Measurements from ENCODE around the gene WASF3.

Gene WASF3

DNA sequence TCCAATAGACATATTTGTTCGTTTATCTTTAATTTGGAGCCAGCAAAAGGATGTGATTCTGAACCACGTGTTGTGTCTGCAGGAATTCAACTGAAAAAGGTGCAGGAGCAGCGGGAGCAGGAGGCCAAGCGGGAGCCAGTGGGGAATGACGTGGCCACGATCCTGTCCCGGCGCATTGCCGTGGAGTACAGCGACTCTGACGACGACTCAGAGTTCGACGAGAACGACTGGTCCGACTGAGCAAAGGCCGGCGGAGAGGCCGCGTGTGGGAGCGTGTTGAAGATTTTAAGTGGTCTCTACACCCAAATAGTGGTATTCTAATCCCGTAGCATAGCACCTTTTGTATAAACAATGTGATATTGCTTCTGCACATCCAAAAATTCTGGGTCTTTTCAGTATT, 128.1 kb downstream of the WASF3 start:
- no peak for DNase-seq (ENCODE audit: low read depth)

DNA sequence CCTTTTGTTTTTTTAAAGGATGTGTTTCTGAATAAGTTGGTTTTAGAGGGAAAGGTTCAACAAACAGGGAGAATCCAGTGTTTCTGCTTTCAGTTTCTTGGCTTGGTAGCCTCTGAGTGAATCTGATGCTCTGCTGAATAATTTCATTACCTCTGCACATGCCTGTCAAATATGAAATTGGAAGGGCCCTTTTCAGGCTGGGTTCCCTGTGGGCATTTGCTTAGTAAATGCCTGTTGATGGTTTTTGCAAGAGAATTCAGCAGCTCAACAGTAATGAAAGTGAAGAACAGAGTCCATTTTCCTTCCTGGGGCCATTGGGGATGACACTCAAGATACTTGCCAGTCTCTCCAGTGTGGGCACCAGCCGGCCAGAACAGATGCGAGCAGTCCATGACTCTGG, 128.8 kb downstream of the WASF3 start:
- no peak for DNase-seq (ENCODE audit: low read depth)

DNA sequence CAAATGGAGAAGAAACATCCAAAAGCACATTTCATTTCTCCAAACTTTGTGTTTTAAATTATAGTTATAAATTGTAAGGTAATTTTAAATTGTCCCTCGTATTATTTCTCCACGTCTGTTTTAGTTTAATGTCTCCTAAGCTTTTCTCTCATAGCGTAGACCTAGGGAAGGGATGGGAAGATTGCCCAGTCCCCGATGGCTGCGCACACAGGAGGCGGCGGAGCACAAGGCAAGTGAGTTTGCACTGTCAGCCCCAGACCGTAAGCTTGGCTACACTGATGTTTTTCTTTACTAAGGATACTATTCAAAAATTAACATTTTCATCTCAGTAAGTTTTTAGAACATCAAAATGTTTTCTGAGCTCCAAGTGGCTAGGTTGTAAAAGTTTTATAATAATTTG, 130.8 kb downstream of the WASF3 start:
- DNase-seq (ENCODE audit: low read depth) = no peak

DNA sequence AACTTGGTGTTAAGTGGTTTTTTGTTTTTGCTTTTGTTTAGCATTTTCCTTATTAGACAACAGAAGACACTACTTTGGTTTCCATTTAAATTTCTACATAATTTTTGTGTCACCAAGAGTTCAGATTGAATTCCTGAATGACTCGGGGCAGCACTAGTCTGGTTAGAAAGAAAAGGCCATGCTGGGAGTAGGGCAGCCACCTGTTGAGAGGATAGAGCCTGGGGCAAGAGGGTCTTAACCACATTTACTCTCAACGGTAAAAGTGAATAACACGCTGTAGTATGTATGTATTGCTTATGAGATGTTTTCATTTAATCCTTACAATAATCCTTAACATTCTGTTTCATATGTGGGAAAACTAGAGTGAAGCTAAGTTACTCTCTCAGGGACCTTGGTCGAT, 131.5 kb downstream of the WASF3 start:
- no peak for DNase-seq (ENCODE audit: low read depth)

DNA sequence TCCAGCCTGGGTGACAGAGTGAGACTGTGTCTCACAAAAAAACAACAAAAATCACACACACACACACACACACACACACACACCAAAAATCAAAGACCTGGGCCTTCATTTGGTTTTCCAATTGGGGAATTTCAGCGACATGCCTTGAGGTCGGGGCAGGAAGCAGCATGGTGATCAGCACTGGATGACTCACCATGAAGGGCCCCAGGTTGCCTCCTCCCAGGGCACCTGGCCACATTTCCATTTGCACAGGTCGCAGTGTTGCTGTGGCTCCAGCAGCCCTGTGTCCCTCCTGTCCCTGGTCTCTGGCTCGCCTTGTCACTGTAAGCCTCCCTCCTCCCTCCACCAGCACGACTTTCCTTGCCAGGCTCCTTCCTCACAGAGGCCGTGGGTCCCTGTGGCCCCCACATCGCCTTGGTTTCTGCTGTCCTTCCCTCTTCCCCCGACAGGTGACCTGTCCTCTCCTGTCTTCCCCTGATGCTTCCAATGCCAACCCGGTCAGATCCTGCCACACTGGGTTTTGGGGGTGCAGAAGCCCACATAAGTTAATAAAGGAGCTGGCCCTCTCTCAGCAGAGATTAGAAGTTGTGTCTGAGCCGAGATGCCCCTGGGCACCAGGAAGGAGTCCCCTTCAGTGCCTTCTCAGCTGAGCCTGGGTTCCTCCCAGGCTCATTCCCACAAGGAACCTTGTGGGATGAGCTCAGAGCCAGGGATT, 136.4 kb downstream of the WASF3 start:
- DNase-seq (ENCODE audit: low read depth) = no peak

DNA sequence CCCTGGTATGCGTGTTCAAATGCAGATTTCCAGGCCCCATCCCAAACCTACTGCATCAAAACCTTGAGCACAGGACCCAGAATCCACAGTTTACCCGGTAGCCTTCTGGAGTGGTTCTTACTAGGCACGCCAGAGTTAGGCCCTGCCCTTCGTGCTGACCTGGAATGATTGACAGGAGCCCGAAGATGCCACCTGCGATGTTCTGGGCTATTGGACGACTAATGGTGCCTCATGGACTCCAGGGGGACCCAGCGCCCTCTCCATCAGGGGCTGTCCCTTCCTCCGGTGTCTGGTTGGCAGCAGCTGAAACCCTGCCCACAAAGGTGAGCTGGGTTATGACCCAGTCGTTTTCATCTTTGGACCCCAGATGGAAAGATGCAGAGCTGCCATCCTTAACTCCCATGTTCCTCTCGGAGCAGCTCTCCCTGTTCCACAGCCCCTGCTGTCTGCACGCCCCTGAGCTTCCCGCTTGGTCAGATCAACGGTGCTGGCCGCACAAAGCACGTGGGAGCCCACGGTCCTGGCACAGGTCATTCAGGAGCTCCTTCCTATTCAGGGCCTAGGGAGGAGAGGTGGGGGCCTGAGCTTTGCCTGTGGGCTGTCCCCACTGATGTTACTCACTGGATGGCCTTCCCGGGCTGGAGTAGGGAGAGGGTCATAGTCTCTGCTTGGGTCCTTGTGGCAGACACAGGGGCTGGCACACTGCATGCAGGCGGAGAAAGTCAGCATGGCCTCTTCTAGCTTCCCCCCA, 137.3 kb downstream of the WASF3 start:
- DNase-seq (ENCODE audit: low read depth) = no peak

DNA sequence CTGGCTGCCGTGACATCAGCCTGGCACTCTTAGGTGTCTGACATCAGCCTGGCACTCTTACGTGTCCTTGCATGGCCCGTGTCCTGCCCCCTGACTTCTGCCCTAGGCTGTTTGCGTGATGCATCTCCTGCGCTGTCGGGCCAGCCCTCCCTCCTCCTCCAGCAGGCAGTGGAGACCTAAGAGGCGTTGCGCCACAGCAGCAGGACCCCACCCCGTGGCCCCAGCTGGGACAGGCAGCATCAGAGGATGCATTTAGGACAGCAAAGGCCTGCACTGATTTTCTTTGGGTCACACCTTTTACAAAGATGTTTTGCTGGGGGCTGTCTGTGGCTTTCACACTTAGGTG, 137.8 kb downstream of the WASF3 start:
- no peak for DNase-seq (ENCODE audit: low read depth)

DNA sequence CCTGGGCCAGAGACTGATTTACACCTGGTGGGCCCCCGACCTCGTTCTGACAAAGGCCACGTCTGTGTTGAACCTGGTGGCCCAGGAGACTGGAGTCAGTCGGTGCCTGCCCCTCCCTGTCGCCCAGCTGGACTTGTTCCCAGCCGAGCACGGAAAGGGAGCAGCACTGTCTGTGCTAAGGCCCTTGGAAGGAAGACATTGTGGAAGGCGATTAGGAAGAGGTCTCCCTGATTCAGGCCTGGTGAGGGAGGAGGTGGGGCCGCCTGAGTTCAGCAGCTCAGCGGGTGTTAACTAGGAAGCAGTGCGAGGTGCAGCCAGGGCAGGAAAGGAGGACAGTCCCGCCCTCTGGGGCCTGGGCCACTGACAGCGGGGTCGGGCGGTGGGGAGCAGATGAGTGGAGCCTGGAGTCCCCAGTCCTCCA, 138.4 kb downstream of the WASF3 start:
- DNase-seq (ENCODE audit: low read depth) = no peak

DNA sequence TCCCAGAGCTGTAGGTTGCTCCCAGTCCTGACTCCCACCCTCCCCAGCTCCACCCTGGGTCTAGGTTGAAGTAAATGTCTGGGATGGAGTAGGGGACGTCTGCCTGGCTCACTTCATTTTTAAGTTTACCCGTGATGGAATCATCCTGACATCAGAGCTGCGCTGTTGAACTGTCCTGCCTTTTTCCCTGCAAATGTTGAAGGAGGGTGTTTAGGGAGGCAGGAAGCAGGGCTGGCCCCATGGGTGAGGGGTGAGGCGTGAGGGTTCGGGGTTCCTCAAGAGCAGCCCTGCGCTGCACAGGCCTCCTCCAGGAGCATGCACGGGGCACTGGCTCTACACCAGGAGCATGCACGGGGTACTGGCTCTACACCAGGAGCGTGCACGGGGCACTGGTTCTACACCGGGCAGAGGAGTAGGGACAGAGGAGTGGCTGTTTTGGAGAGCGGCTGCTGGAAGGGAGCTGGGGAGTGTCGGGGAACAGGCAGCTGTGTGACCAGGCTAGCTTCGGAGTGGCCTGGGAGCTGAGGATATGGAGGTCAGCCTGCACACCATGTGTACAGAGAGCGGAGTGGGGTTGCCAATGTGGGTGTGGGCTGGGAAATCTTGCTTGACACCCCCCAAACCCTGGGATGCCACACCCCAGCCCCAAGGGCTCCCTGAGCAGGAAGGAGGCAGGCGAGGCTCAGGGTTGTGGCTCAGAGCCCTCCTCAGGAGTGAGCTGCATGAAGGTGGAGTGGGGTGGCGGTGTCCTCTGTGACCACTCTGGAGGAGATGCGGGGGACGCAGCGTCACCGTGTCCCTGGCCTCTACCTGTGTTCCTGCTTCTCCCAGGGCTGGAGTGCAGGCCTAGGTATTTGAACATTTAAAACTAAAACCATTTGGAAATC, 139.8 kb downstream of the WASF3 start:
- no peak for DNase-seq (ENCODE audit: low read depth)

DNA sequence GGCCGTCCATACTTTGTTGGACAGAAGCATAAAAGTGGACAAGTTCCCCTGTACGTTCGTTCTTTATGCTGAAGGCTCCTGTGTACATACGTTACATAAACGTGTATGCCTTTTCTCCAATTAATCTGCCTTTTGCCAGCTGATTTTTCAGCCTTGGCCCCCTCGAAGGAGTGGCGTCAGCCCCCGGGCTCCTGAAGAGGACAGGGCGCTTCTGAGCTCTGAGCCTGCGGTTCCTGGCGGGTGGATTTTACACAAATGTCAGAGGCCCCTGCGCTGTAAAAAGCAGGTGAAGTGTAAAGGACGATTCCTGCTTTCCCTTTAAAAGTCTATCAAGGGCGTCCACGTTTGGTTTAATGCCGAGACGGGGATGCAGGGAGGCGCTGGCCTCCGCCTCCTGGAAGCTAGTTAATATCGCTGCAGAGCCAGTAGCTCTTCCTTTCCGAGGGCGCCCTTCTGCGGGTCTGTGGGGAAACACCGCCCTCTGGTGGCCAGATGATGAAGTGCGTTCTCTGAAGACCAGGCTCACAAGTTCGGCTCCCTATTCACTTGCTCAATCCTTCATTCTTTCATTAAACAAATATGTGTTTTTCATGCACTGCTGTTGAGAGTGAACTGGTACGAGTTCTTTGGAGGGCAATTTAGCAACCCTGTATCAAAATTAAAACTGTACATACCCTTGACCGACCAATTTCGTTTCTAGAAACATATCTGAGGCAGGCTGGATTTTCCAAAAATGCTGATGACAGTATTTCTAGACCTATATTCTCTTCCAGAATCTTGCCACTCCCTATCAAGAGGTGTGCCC, 141.1 kb downstream of the WASF3 start:
- DNase-seq (ENCODE audit: low read depth) = peak; percentile 21

DNA sequence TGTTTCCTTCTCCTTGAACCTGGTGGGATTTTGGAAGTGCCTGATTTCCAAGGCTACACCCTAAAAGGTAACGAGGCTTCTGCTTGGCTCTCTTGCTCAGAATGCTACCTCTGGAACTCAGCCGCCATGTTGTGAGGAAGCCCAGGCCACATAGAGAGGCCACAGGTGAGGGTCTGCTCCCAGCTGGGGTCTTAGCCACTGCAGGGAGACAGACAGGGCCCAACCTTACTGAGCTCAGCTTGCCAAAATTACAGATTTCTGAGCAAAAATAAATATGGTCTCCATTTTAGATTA, 141.7 kb downstream of the WASF3 start:
- no peak for DNase-seq (ENCODE audit: low read depth)

DNA sequence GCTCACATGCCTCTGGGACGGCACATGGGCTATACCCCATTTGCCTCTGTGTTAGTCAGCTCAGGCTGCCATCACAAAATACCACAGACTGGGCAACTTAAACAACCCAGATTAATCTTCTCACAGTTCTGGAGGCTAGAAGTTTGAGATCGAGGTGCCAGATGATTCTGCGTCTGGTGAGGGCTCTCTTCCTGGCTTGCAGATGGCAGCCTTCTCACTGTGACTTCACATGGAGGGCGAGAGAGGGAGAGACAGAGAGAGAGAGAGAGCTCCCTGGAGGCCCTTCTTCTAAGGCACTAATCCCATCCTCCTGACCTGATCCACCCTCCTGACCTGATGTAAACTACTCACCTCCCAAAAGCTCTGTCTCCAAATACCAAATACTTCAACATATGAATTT, 148.1 kb downstream of the WASF3 start:
- DNase-seq (ENCODE audit: low read depth) = no peak

DNA sequence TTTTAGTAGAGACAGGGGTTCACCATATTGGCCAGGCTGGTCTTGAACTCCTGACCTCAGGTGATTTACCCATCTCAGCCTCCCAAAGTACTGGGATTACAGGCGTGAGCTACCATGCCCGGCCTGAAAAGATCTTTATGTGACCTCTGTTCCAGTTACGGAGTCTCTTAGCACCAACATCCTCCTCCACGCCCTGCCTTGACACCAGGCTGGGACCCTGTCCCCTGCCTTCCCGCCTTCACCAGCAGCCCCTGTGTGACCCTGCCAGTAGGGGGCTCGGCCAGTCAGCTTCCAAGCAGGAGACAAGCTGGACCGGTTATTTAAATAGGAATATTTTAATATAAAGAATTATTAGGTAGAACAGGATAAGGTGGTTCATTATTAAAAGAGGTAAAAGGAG, 148.9 kb downstream of the WASF3 start:
- no peak for DNase-seq (ENCODE audit: low read depth)

DNA sequence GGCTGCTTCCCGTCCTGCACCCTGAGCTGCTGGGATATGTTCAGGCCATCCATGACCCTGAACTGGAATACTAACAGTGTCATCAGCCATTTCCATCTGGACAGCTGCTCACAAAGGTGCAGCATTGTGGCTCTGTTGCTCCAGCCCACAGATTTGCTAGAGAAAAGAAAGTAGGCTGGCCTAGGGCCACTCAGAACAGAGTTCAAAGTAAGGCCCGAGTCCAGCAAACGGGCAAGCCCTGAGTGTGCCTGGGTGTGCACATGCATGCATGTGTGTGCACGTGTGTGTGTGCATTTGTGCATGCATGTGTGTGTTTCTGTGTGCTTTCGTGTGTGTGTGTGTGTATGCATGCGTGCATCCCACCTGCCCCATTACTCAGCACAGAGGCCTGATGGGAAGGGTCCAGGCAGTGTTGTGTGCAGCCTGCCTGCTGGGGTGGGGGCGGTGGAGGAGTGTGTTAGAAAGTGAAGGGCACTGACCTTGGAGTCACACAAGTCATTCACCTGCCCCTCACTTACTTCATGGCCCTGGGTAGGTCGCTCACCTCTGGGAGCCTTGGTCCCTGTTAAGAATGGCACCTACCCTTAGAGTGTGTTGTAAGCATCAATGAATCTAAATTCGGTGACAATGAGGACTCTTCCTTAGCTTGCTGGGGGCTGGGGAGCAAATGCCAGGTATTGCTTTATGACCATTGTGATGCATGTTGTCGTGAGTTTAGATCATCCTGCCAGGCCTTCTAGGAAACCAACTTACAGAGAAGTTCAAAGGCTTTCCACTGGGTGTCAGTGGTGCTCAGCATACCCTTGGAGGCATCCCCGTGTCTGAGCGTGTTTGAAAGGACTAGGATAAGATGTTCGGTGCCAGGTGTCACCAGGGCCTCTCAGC, 149.9 kb downstream of the WASF3 start:
- no peak for DNase-seq (ENCODE audit: low read depth)

DNA sequence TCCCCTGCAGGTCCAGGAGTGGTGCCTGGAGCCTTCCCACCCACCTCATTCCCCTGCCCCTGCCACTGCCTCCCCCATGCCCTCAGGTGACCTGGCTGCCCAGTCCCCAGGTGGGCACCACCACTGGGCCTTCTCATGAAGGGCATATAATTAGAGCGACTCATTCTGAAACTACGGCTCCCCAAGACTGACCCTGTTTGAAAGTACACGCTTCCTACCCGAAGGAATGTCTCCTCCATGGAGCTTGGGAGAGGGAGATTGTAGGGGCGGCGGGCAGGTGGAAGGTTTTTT, 150.5 kb downstream of the WASF3 start:
- no peak for DNase-seq (ENCODE audit: low read depth)

DNA sequence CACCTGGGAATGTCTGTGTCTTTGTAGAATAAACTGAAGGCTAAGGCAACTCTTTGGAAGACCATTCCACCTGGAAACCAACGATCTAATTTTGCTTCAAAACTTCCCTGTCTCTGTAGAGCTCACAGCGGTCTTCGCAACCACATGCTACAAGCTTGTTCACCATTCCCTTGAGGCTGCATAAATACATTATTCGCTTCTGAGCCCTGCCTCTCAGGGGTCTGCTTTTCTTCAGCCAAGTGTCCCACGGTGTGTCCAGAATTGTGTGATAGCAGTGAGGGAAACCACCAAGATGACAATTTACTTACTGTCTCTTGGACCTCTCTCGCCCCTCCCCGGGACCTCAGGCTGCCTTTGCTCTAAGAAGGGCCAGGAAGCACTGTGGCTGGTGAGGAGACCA, 152.0 kb downstream of the WASF3 start:
- no peak for DNase-seq (ENCODE audit: low read depth)

DNA sequence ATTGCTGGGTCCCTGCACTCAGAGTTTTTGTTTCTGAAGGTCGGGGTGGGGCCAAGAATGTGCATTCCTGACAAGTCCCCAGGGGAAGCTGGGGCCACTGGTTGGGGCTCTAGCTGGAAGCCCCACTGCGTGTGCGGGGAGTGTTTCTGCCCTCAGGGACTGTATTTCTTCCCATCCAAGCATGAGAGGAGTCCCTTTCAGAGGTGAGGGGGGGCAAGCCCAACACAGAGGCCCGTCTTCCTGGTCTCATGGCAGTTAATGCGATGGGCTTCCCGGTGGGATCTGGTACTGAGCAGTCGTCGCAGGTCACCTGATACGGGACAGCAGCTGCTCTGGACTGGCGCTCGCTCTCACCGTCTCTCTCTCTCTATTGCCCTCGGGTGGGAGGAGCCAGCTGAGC, 152.7 kb downstream of the WASF3 start:
- no peak for DNase-seq (ENCODE audit: low read depth)

DNA sequence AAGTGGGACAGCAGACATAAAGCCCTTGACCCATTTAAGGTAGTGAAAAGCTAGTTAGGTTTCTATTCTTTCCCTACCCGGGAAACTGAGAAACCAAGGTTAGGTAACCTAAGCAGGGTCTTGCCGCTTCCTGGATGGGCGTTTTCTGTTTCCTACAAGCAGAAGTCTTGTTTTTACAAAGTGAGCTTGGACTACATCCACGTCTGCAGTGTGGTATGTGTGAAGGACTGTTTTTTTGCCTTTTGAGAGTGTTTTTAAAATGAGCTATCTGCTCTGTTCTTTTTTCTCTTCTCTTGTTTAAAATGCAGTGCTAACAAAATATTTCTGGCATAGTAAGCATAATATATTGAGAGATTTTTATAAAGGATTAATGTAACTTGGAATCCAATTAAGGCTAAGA, 153.7 kb downstream of the WASF3 start:
- DNase-seq (ENCODE audit: low read depth) = no peak

DNA sequence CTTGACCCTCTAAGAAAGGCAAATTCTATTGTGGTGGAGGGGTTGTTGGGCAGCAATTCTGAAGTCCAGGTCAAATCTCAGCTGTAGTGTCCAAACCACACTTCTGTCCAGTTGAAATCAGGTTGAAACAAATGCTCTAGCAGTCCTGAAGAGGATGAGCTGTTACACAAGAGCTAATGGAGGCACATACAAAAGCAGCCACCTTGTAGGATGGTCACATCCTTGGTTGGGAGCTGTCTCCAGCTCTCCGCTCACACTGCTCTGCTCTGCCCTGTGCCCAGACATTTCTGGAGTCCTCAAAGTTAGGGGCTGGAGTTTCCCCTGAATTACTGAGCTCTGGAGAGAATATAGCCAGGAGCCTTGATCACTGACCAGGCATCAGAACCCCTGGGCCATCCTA, 155.9 kb downstream of the WASF3 start:
- DNase-seq (ENCODE audit: low read depth) = no peak

DNA sequence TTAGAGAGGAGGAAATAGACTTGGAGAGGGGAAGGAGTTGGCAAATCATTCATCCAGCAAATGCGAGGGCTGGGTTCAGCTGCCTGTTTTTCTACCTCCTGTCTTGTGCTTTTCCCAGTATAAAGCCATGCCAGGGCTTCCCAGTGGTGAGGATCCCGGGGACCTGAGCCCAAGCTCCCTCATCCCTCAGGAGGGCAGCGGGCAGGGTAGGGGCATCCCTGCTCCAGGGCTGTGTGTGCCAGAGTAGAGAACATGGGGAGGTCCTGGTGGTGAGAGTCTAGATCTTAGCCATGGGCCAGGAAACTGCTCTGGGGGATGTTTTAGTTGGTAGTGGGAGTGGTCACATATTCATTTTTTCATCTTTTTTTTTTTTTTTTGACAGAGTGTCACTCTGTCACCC, 159.5 kb downstream of the WASF3 start:
- no peak for DNase-seq (ENCODE audit: low read depth)

DNA sequence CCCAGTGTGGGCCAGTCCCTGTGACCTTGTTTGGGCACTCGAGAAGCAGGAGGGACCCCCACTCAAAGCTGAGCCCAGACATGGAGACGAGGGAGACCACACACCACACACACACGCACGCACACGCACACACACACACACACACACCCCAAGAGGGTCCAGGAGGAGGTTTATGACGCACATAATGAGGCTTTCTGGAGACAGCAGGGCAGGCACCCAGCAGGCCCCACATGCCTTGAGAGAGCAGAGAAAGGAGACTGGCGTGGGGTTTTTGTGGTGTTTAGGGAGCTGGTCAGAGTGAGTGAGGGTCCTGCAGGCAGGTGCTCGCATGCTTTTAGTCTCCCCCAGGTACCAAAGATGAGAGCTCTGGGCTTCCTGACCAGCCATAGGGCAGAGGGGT, 160.7 kb downstream of the WASF3 start:
- no peak for DNase-seq (ENCODE audit: low read depth)

DNA sequence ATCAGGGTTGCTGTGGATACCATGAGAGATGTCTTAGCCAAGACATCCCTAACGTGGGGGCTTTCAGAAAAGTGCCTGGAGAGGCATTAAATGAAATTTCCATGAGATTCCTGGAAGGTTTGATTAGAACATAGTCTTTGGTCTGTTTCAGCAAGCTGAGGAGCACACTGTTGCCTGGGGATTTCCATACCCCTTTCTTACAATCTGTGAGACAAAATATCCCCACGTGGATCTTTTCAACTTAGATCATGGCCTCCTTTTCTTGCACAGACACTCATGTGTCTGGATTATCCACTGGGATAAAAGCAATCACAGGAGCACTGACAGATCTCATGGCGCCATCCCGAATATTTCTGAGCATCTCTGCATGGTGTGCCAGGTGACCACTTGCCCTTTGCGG, 161.4 kb downstream of the WASF3 start:
- no peak for DNase-seq (ENCODE audit: low read depth)

Measured in T-helper 22 cell (primary cell).